OCI-LY7 (cell line): ENCODE results near the gene PHLDB1. TPM values are rescaled to one million over a fixed set of nuclear protein-coding genes. Genes with fewer than 3 reads are reported as not detected.

Source experiments
- BruUV-seq: library from RNA; stranded (reverse); fragments of 400-500 nt; replicated peaks from 2 replicates; lab custom pipeline; 2021; lab: Mats Ljungman, UMichigan
- CTCF ChIA-PET: fragments of 300-600 bp; sonication (Branson Sonifier 250); formaldehyde crosslinking; loops from one replicate; lab custom pipeline; 2022; ENCODE audit warnings: antibody characterized with exemption; ENCODE audit not compliant: unreplicated experiment; lab: Charles Lee
- POLR2A ChIA-PET: fragments of 300-600 bp; sonication (Branson Sonifier 250); formaldehyde crosslinking; loops from one replicate; lab custom pipeline; 2022; ENCODE audit warnings: antibody characterized with exemption; lab: Charles Lee
- DNase-seq: peaks from one replicate; pipeline ENCODE4 v3.0.0-alpha.2; 2015; ENCODE audit warnings: low spot score
- H2AFZ ChIP-seq: fragments of 200-600 bp; sonication (generic), shearing (Covaris generic); 2 replicates; pipeline ENCODE4 v1.6.1; 2014; ENCODE audit warnings: mild to moderate bottlenecking, antibody characterized with exemption, low read length, moderate library complexity
- H3K27ac ChIP-seq: fragments of 200-600 bp; sonication (generic); 2 replicates; pipeline ENCODE4 v1.5.1; 2014; ENCODE audit warnings: mixed run types, low read depth, mild to moderate bottlenecking, moderate library complexity, low read length, inconsistent platforms; ENCODE audit not compliant: poor library complexity, severe bottlenecking
- H3K36me3 ChIP-seq: fragments of 200-600 bp; sonication (generic); 2 replicates; pipeline ENCODE4 v1.6.1; 2014; ENCODE audit warnings: mild to moderate bottlenecking, antibody characterized with exemption, low read length, moderate library complexity, mixed read lengths; ENCODE audit not compliant: insufficient read depth
- H3K4me1 ChIP-seq: fragments of 200-600 bp; sonication (generic); 2 replicates; pipeline ENCODE4 v1.5.1; 2014; ENCODE audit warnings: mild to moderate bottlenecking, low read length; ENCODE audit not compliant: insufficient read depth, poor library complexity, severe bottlenecking
- H3K4me2 ChIP-seq: fragments of 200-600 bp; sonication (generic); 2 replicates; pipeline ENCODE4 v1.6.1; 2014; ENCODE audit warnings: mild to moderate bottlenecking, low read length
- H3K4me3 ChIP-seq: fragments of 200-600 bp; sonication (generic); 2 replicates; pipeline ENCODE4 v1.5.1; 2014; ENCODE audit warnings: mild to moderate bottlenecking, low read depth, low read length; ENCODE audit not compliant: poor library complexity, severe bottlenecking
- H3K79me2 ChIP-seq: fragments of 200-600 bp; sonication (generic); 2 replicates; pipeline ENCODE4 v1.6.1; 2016; ENCODE audit warnings: low read depth, mild to moderate bottlenecking, low read length, moderate library complexity, mixed read lengths; ENCODE audit not compliant: insufficient read depth
- H3K9me2 ChIP-seq: fragments of 200-600 bp; sonication (generic); 2 replicates; pipeline ENCODE4 v1.6.1; 2016; ENCODE audit warnings: mild to moderate bottlenecking, low read length, mixed read lengths; ENCODE audit not compliant: insufficient read depth
- H3K9me3 ChIP-seq: fragments of 200-600 bp; sonication (generic); 2 replicates; pipeline ENCODE4 v1.6.1; 2014; ENCODE audit warnings: mild to moderate bottlenecking, mixed run types, low read length, mixed read lengths
- H4K20me1 ChIP-seq: fragments of 200-600 bp; sonication (generic); 2 replicates; pipeline ENCODE4 v1.6.1; 2014; ENCODE audit warnings: mild to moderate bottlenecking, antibody characterized with exemption, low read length, moderate library complexity, mixed read lengths; ENCODE audit not compliant: insufficient read depth
- CTCF ChIP-seq: fragments of 200-600 bp; sonication (generic); conservative IDR thresholded peaks from 2 replicates; pipeline ENCODE4 v1.5.1; 2014; ENCODE audit warnings: mild to moderate bottlenecking, antibody characterized with exemption, low read length, moderate library complexity, mixed read lengths
- EZH2phosphoT487 ChIP-seq: fragments of 200-600 bp; sonication (generic); IDR thresholded peaks from 2 replicates; pipeline ENCODE4 v1.6.1; 2018; ENCODE audit warnings: low read depth, borderline replicate concordance, mild to moderate bottlenecking, mixed run types, antibody characterized with exemption, low read length, moderate library complexity, mixed read lengths
- intact Hi-C: fragments of 100-400 bp; cut with micrococcal nuclease; formaldehyde crosslinking; loops from one replicate; pipeline ENCODE4 v1.10.0; 2022; ENCODE audit not compliant: unreplicated experiment
- total RNA-seq, 2 experiments: library from RNA; depleted of rRNA in 1 of 2; stranded (reverse); fragments of >200 nt in 1 of 2; shearing (Covaris generic) in 1 of 2; gene quantifications; 2 replicates each; pipeline ENCODE4 v1.2.3, GENCODE V29; 2014 to 2022

The PHLDB1 gene
- total RNA-seq, 2 experiments from 2014 or later = 0.19 TPM; not detected in 1

GRCh38 chr11:118643142-118643994 is 36.0 kb downstream of the PHLDB1 start:
- intact Hi-C loops = no loop called here
- Histone ChIP-seq H3K9me3 (no peaks in the 10 kb centered on the region), H4K20me1 (no peaks in the 10 kb centered on the region), H3K79me2 (no peaks in the 10 kb centered on the region), H3K36me3 (no peaks in the 10 kb centered on the region), H3K4me2 (no peak overlapping the region), H3K27ac (no peak overlapping the region), H2AFZ (no peak overlapping the region), H3K9me2 (no peaks in the 10 kb centered on the region), H3K4me3 (no peak overlapping the region), H3K4me1 (no peaks in the 10 kb centered on the region)
- no peak for DNase-seq
- TF ChIP-seq EZH2phosphoT487 (no peak), CTCF (no peak)
- POLR2A ChIA-PET = interaction anchor here (0.6 kb wide), 1 partner anchor 317 kb away, joined by 3 read pairs; no protein-coding TSS in a partner anchor
- CTCF ChIA-PET = no interaction called here
- no TSS peak for BruUV-seq

DNA sequence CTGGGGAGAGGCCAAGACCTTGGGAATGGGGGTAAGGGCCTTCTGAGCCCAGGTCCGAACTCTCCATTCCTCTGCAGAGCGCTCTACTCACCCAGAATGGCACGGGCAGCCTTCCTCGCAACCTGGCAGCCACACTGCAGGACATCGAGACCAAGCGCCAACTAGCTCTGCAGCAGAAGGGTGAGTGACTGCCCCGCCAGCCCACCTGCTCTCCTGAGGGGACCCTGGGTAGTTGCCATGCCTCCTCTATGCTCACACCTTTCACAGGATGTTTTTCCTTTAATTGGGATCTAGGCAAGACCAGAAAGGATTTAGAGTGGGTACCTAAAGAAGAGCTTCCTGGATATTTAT is 36.6 kb downstream of the PHLDB1 start:
- BruUV-seq = no TSS peak

More for the DNA sequence above, 36.6 kb downstream of the PHLDB1 start:
- H3K4me3 ChIP-seq = no peak overlapping the region
- H3K4me2 ChIP-seq = no peak overlapping the region
- H3K27ac ChIP-seq = no peak overlapping the region
- H3K4me1 ChIP-seq = no peaks in the 10 kb centered on the region
- H3K9me3 ChIP-seq = no peaks in the 10 kb centered on the region
- POLR2A ChIA-PET = no interaction called here
- CTCF ChIA-PET = no interaction called here
- H4K20me1 ChIP-seq = no peaks in the 10 kb centered on the region
- TF ChIP-seq CTCF = no peak
- TF ChIP-seq EZH2phosphoT487 = no peak
- intact Hi-C loops = no loop called here
- no peak for DNase-seq
- H2AFZ ChIP-seq = no peak overlapping the region
- no peaks in the 10 kb centered on the region for H3K9me2 ChIP-seq
- H3K79me2 ChIP-seq = no peaks in the 10 kb centered on the region
- no peaks in the 10 kb centered on the region for H3K36me3 ChIP-seq
